IPS DF 19.7 (cell line): ENCODE results near the gene PLEKHF1.
"Not testable (repeated sequence)": the region's sequence is repeated elsewhere in the genome, so short reads cannot be mapped to it uniquely, and the experiment has no call there.

ENCODE experiments used
- DNase-seq: peaks from one replicate; pipeline ENCODE4 v3.0.0-alpha.2; 2013; ENCODE audit warnings: low read depth, low spot score

Gene PLEKHF1, protein sequence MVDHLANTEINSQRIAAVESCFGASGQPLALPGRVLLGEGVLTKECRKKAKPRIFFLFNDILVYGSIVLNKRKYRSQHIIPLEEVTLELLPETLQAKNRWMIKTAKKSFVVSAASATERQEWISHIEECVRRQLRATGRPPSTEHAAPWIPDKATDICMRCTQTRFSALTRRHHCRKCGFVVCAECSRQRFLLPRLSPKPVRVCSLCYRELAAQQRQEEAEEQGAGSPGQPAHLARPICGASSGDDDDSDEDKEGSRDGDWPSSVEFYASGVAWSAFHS

DNA sequence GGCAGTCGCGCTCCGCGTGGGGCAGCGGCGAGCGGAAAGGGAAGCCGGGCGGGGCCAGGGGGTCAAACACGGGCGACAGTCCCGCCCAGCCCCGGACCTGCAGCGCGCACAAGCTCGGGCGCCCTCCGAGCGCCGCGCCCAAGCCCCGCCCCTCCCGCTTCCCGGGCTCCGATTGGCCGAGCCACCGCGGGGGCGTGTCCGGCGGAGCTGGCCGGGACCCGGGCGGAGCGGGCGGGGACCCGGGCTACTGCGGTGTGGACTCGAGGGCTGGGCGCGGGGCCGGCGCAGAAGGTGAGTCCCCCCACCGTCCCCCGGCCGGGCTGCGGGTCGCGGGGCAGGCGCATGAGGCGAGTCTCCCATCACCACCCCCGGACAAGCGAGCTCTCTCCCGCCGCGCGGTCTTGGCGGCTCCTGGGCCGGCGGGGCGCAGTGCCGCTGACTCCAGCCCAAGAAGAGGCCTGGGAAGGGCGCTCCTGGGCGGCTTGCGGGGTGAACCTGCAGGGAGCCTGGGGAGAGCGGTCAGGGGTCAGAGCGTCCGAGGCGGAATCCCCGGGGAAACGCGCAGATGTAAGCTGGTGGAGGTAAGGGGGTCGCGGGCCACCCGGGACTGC is at the start of gene PLEKHF1:
Gene PLEKHF1 (plus strand): TSS at position 247 of the 611 bp plus-strand sequence. CDS start 8,379 bp downstream, outside the sequence.
- DNase-seq = no peak

DNA sequence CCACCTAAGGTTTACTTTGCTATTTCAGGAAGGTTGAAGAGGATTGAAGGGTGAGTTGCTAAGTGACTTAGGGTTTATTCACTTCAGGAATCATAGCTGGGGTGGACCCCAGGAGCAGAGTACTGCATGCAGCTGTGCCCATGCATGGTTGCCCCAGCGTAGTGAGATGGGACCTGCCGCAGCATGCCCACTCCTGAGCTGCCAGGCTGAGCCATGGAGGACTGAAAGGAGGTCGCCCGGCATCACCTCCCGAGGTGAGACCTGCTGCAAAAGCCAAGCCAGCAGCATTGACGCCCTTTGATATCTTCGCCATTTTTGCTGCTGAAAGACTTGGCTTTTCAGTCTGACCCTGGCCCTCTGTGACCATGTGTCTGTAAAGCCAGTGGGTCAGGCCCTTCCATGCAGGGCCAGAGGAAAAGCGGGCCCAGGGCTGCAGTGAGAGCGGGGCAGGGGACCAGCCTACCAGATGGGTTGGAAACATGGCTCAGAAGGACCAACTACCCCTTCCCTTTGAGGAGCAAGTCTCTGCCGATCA is 49.3 kb upstream of the PLEKHF1 start:
- no peak for DNase-seq

DNA sequence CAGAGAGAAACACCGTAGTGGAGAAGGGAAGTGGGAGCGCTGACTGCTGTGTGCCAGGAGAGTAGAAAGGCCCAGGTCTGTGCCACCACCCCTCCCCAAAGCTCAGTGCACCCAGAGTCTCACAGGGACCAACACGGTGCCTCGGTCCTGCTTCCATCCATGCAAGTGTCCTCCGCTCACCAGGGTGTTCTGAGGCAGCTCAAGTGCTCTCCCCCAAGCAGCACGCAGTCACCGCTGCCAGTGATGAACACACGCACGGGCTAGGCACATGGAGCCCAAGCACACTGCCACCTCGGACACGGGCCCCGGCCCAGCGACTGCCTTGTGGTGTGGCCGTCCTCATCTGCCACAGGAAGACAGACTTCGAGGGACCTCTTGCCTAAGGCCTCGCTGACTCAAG is 48.7 kb upstream of the PLEKHF1 start:
- no peak for DNase-seq

DNA sequence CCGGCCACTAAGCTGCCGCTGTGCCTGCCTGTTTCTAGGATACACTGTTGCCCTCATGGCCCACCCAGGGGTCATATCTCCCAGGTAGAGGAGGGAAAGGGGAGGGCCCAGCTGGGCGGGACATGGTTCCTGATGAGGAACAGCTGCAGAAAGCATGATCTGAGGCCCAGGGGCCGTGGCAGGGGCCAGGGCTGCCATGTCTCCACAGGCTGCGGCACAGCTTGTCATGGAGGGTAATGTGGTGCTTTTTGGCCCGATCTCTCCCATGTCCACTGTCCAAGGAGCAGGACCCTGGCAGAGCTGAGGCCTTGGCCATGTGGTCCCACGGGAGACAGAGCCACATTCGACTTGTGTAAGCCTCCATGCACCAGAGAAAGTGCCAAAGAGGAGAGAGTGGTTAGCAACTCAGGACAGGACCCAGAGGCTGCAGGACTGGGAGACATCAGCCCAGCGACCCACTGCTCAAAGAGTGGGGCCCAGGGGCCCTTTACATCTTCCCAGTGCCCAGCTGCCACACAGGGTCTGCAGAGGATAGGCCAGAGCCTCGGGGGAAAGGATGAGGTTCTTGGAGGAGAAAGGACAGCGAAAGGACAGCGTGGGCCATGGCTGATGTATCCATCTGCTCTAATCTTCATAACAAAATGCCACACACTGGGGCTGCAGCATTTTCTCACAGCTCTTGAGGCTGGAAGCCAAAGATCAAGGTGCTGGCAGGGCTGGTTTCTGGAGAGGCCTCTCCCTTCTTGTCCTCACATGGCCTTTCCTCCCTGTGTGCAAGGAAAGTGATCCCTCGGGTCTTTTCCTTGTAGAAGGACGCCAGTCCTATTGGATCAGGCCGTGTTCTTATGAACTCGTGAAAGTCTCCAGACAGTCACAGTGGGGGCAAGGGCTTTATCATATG is 47.6 kb upstream of the PLEKHF1 start:
- no peak for DNase-seq

DNA sequence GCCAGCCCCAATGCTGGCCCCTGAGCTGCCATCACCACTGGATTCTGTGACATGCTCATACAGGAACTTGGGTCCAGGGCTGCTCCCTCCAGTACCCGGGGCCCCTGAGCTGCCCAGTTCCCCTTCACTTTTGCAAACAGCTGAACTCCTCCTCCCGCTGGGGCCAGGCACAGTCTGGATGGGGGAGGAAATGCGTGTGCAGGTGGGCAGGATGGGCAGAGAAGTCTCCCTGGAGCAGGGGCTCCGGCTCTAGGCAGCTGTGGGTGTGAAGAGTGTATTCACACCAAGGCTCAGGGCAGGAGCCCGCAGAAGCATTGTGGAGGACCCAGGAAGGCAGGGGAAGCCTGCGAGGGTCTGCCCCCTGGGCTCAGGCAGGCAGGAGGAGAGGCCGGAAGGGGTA is 46.8 kb upstream of the PLEKHF1 start:
- no peak for DNase-seq

DNA sequence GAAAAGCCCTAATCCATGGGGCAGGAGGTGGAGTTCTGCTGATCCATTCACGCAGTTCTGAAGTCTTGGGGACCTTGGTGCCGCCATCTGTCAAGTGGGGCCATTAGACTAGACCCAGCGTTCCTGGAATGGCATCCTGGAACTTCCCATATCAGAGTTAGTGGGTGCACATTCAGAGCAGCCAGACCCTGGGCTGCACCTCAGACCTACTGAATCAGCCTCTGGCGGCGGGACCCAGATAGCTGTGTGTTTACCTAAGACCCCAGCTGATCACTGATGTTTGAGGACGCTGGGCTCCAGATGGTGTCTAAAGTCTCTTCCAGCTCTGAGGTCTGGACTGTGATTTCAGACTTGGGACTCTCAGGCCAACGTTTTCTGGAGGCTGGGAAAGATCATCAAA is 46.4 kb upstream of the PLEKHF1 start:
- DNase-seq = no peak

DNA sequence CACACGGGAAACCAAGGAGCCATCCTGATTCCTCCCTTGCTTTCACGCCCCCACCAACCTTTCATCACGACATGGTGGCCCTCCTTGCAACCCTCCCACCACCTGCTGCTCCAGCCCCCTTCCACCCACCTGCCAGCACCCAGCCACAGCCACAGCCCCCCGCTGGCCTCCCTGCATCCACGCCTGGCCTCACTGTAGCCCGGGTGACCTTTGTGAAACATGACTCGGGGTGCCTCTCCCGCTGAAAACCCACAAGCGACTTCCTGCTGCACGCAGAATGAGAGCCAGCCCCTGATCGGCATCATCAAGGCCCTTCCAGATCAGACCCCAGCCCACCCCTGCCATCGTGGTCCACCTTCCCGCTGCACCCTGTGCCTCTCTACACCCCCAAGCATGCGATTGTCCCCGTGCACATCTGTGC is 44.3 kb upstream of the PLEKHF1 start:
- no peak for DNase-seq

DNA sequence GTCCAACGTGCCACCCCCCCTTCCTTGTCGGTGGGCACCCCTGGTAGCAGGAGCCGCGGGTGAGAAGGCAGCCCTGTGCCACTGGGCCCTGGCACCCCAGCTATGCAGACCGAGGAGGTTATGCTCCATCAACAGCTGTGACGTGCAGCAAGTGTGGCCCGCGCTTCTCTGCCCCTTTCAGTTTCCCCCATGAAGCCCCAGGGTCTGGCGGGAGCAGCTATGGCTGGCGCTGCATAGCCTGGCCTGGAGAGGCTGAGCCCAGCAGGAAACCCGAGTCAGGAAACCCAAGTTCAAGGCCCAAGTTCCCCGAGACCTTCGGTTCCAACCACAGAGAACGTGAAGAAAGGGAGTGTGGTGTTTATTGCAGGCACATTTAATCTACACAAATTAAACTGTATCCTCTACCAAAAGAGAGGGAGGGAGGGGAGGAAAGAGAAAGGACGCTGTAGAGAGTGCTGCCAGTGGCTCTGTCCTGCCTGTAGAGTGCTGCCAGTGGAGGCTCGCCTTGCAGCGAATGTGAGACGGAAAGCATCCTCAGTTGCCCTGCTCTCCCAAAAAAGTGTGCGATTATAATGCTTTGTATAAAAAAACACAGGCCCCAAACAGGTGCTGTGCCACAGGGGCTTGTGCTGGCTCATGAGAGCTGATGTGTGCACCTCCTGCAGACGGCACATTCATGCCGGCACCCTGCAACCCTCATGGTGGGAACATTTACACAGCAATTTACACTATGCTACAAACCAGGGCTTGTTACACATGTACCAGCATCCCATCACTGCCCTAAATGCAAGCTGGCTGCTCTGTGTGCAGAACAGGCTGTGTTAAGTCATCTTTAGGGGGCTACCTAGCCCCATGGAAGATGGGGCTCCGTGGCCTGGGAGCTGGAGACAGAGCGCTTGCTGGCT is 42.8 kb upstream of the PLEKHF1 start:
- no peak for DNase-seq

DNA sequence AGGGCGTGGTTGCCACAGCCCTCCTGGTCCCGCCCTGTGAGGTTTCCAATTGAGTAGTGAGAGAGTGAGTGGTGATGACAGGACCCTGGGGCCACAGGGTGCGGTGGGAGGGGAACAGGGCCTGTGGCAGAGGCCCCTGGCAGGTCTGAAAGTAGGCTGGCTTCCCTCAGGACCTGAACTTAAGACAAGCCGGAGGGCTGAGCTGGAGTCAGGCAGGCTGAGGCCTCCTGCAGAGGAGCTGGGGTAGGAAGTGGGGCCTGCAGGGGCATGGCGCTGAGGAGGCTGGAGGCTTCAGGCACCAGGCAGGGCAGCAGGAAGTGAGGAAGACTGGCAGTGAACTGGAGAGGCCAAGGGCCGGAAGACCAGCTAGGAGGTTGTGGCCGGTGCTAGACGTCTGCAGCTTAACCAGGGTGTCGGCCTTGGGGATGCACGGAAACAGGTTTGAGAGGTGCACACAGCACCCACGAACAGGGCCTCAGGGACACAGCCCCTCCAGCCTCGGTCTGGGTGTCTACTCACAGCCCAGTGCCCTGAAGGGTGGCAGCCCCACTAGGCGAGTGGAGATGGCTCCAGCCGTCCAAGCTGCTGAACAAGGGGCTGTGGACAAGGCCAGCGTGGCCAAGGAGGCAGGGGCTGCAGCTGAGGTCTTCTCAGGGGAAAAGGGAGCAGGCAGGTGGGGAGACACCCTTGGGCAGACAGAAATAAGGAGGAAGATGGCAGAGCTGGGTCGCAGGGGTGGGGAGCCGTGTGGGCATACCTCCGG is 41.4 kb upstream of the PLEKHF1 start:
- no peak for DNase-seq

DNA sequence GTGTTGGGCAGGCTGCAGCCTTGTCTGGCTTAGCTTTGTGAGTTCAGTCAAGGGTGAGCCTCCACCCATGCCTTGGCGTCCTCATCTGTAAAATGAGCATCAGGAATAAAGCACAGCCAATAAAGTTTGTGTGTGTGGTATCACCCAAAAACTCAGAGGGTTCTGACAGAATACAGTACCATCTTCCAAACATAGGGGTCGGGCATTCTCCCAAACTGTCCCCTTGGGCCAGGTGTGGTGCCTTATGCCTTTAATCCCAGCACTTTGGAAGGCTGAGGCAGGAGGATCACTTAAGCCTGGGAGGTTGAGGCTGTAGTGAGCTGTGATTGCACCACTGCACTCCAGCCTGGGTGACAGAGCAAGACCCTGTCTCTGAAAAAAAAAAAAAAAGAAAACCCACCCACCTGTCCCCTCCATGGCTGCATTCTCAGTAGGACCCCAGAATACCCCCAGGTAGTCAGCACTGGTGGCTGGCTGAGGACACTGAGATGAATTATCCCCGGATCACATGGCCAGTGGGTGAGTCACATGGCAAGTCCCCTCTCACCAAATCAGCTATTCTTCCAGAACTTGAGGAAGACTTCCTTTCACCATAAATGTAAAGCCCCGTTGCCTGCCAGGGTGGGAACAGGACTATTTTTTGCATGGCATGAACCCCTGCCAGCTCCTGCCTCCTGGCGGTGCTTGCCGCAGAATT is 40.6 kb upstream of the PLEKHF1 start:
- no peak for DNase-seq

DNA sequence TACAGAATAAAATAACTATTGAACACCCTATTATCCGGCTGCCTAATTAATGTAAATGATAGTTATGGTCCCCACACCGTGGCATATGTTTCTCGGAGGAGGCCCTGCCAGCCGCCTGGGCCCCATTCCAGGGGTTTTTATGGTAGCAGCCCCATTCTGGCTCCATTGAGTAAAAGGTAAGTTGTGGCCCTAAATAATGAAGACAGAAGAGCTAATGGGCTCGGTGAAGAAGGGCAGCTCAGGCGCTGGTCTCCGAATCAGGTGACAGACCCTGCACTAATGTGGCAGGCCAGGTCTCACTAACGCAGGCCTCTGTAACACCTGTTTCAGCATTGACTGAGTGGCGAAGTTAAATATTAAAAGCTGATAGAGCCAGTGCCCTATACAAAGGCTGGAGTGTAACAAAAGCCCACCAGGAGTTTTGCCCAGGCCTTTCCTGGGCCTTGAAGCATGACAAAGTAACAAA is 40.0 kb upstream of the PLEKHF1 start:
- DNase-seq = no peak

DNA sequence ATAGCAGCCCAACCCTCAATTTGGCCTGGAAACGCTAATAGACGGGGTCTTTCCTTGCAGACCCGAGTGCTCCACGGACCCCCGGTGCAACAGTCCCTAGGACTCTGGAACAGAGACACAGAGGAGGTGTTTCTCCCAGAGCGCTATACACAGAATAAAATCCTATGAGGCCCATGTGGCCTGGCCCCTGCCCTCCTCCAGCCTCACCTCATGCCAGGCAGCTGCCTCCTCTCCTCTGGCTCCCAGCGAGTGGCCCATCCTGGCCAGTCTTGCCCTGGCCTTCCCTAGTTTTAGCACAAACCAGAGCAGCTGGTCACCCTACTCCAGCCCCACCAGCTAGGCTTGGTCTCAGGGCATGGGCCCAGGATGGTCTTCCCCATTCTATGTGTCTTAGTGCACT is 38.9 kb upstream of the PLEKHF1 start:
- DNase-seq = no peak

DNA sequence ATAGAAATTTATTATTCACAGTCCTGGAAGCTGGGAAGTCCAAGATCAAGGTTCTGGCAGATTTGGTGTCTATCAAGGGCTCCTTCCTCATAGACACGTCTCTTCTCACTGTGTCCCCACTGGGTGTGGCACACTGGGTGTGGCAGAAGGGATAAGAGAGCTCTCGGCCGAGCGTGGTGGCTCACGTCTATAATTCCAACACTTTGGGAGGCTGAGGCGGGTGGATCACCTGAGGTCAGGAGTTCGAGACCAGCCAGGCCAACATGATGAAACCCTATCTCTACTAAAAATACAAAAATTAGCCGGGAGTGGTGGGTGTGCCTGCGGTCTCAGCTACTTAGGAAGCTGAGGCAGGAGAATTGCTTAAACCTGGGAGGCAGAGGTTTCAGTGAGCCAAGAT is 38.4 kb upstream of the PLEKHF1 start:
- DNase-seq = not testable (repeated sequence)

DNA sequence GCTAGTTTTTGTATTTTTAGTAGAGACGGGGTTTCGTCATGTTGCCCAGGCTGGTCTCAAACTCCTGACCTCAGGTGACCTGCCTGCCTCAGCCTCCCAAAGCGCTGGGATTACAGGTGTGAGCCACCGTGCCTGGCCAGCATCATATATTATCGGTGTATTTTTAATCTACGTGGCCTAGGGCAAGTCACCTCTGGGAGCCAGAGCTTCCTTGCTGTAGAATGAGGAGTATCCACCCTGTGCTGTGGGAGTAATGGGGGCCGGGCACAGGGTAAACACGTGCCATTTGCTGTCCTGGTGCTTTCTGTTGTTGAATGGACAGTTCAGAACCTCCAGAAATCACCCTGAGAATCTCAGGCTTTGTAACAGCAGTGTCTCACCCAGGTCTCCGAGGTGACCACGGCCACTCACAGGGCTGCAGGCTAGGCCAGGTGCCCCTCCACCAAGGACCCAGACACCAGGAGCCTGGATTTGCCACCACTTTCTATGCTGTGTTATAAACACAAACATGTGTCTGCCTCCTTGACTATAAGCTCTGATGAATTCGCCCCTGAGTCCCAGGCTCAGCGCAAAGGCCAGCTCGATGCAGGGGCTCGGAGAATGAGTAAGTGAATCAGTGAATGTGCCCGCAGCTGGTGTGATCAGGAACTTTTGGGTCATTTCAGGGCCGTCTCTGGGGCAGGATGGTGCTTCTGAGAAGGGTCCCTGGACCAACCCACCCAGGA is 36.4 kb upstream of the PLEKHF1 start:
- no peak for DNase-seq

DNA sequence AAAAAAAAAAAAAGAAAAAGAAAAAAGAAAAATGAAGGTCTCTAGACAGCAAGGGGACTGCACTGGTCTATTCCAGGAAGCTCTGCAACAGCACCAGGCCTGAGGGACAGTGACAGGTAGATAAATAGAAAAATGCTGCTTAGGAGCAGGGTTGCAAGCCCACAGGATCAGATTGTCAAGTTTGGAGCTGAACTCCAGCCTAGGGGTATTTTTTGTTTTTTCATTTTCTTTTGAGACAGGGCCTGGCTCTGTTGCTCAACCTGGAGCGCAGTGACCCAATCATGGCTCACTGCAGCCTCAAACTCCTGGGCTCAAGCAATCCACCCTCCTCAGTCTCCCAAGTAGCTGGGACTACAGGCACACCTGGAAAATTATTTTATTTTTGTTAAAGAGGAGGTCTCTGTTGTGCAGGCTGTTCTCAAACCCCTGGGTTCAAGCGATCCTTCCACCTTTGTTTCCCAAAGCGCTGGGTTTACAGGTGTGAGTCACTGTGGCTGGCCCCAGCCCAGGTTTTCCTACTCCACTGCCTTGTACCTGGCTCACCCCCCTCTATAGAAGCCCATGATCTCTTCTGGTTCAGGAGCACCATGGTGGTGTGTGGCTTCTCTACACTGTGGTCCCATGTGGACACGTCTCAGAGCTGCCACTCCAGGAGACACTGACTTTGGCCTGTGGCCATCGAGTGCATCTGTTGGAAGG is 35.3 kb upstream of the PLEKHF1 start:
- DNase-seq = no peak

DNA sequence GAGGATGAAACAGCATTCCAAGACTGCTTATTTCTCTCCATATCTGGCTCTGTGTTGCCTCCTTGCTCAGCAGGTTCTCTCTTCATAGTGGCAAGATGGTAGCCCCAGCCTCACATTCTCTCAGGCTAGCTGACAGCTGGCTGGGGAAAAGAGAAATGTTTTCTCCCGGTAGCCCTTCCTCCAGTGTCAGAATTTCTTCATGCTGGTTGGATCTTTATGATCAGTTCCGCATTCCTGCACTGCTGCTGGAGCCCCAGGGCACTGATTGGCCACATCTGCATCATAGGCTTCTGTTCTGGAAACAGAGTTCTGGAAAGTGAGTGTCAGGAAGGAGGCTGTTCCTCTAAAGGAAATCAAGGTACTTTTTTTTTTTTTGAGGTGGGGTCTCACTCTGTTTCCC is 34.6 kb upstream of the PLEKHF1 start:
- no peak for DNase-seq

DNA sequence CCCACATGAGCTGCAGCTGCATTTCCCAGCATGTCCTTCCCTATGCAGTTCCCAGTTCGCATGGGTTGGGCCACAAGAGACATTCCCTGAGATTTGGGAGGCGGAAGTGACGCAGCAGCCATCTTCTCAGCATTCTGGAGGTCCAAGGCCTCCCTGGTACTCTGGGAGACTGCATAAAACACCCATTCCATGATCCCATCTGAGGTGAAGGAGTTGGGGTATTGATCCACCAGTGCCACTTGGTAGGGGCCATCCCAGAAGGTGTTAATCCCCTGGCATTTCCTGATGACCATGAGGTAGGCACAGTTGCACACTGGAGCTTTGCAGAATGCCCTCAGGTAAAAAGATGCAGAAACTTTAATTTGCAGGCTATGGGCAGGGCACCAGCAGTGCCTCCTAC is 33.8 kb upstream of the PLEKHF1 start:
- DNase-seq = no peak

DNA sequence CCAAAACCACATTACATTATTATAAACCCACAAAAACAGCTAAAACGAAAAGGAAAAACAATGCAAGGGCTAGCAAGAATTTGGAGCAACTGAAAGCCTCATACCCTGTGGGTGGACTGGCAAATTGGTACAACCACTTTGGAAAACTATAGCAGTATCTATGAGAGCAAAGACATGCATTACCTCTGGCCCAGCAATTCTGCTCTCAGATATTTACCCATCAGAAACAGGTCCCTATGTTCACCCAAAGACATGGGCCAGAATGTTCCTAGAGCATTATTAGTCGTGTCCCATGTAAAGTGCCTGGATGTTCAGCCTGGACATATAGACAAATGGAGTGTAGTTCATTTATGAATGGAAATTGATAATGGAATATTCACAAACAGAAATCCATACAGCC is 31.3 kb upstream of the PLEKHF1 start:
- no peak for DNase-seq
